ENCODE data around the gene TCEA2. TPM values are rescaled to one million over a fixed set of nuclear protein-coding genes. Genes with fewer than 3 reads are reported as not detected.

TCEA2 gene
- total RNA-seq, 4 donors from 2014 or later = 22.8 to 59.0 (median 43.6) TPM

GRCh38 chr20:64095455-64095854 is 32.5 kb downstream of the TCEA2 start:
- 80% methylated on average over 4 of the region's 4 CpGs for WGBS
- intact Hi-C loops (cut with DNase I) = no loop called here
- Histone ChIP-seq H3K9me3 (no peaks in the 10 kb centered on the region), H3K4me3 (no peak overlapping the region), H3K27me3 (peaks cover 0 to 62% (median 2%) of the 10 kb centered on the region in 4 donors), H3K36me3 (peaks cover 0 to 6% (median 0%) of the 10 kb centered on the region in 4 donors), H3K4me1 (no peaks in the 10 kb centered on the region), H3K27ac (replicated peaks in 1 of 4) (no peak overlapping the region)
- TF ChIP-seq CTCF (IDR thresholded peaks at IDR 0.05) = no peak
- no peak for TF ChIP-seq POLR2AphosphoS5 (IDR thresholded peaks at IDR 0.05)
- no peak for TF ChIP-seq POLR2A (IDR thresholded peaks at IDR 0.05; ENCODE audit: low read depth)
- TF ChIP-seq EP300 (IDR thresholded peaks at IDR 0.05) = no peak
- DNase-seq (ENCODE audit: extremely low spot score) = no peak

- intact Hi-C loops (cut with DNase I) = no loop called here
- DNase-seq (ENCODE audit: extremely low spot score) = no peak
Observed at GRCh38 chr20:64095927-64096326, 32.9 kb downstream of the TCEA2 start.

GRCh38 chr20:64096535-64096934 is 33.5 kb downstream of the TCEA2 start:
- intact Hi-C loops (cut with DNase I) = no loop called here
- no peak for TF ChIP-seq CTCF (IDR thresholded peaks at IDR 0.05)
- no peak for TF ChIP-seq POLR2AphosphoS5 (IDR thresholded peaks at IDR 0.05)
- no peak for TF ChIP-seq POLR2A (IDR thresholded peaks at IDR 0.05; ENCODE audit: low read depth)
- TF ChIP-seq EP300 (IDR thresholded peaks at IDR 0.05) = no peak

More at GRCh38 chr20:64095927-64096326, 32.9 kb downstream of the TCEA2 start:
- Histone ChIP-seq H3K27ac (replicated peaks in 1 of 4) (no peak overlapping the region), H3K4me1 (no peaks in the 10 kb centered on the region), H3K36me3 (peaks cover 0 to 6% (median 0%) of the 10 kb centered on the region in 4 donors), H3K9me3 (no peaks in the 10 kb centered on the region), H3K27me3 (peaks cover 0 to 66% (median 4%) of the 10 kb centered on the region in 4 donors), H3K4me3 (no peak overlapping the region)
- TF ChIP-seq POLR2AphosphoS5 (IDR thresholded peaks at IDR 0.05) = no peak
- no peak for TF ChIP-seq POLR2A (IDR thresholded peaks at IDR 0.05; ENCODE audit: low read depth)
- no peak for TF ChIP-seq CTCF (IDR thresholded peaks at IDR 0.05)
- TF ChIP-seq EP300 (IDR thresholded peaks at IDR 0.05) = no peak
- WGBS = 95% methylated on average over 8 of the region's 11 CpGs

GRCh38 chr20:64098471-64099013 is 35.5 kb downstream of the TCEA2 start:
- Histone ChIP-seq H3K27ac (replicated peaks in 1 of 4) (no peak overlapping the region), H3K36me3 (peaks cover 0 to 6% (median 0%) of the 10 kb centered on the region in 4 donors), H3K4me3 (no peak overlapping the region), H3K27me3 (peaks cover 0 to 75% (median 21%) of the 10 kb centered on the region in 4 donors), H3K9me3 (no peaks in the 10 kb centered on the region), H3K4me1 (peaks cover 9 to 15% (median 12%) of the 10 kb centered on the region in 4 donors)
- 93% methylated on average over 24 of the region's 28 CpGs for WGBS
- intact Hi-C loops (cut with DNase I) = no loop called here
- DNase-seq (ENCODE audit: extremely low spot score) = no peak
- TF ChIP-seq POLR2AphosphoS5 (IDR thresholded peaks at IDR 0.05) (no peak), CTCF (IDR thresholded peaks at IDR 0.05) (no peak), POLR2A (IDR thresholded peaks at IDR 0.05; ENCODE audit: low read depth) (no peak), EP300 (IDR thresholded peaks at IDR 0.05) (no peak)

More at GRCh38 chr20:64096535-64096934, 33.5 kb downstream of the TCEA2 start:
- H3K4me1 ChIP-seq = peaks cover 0 to 1% (median 0%) of the 10 kb centered on the region in 4 donors
- H3K27me3 ChIP-seq = peaks cover 0 to 72% (median 7%) of the 10 kb centered on the region in 4 donors
- H3K4me3 ChIP-seq = no peak overlapping the region
- no peak for DNase-seq (ENCODE audit: extremely low spot score)
- 97% methylated on average over 6 of the region's 6 CpGs for WGBS
- H3K36me3 ChIP-seq = peaks cover 0 to 6% (median 0%) of the 10 kb centered on the region in 4 donors
- no peaks in the 10 kb centered on the region for H3K9me3 ChIP-seq
- H3K27ac ChIP-seq (replicated peaks in 1 of 4) = no peak overlapping the region

All from esophagus muscularis mucosa (tissue), 4 donors.